ENCODE measurements around the gene GRM3.

The GRM3 gene

DNA sequence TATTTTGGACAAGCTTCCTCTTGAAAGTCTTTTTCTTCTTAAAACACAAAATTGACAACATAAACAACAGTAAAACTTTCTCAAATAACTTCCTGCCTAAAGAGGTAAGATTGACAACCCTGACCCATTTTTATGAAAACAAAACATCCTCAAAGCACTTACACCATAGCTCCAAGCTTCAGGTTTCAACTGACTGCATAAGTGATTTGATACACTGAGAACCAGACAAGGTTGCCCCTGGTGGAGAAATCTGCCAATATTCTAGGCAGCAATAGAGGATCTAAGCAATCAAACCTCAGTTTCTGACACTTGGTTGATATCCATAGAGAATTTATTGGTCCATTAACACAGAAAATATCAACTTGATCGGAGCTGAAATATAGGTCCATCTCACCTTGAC is 267.9 kb downstream of the GRM3 start:
- TF ChIP-seq, protein P1, sequence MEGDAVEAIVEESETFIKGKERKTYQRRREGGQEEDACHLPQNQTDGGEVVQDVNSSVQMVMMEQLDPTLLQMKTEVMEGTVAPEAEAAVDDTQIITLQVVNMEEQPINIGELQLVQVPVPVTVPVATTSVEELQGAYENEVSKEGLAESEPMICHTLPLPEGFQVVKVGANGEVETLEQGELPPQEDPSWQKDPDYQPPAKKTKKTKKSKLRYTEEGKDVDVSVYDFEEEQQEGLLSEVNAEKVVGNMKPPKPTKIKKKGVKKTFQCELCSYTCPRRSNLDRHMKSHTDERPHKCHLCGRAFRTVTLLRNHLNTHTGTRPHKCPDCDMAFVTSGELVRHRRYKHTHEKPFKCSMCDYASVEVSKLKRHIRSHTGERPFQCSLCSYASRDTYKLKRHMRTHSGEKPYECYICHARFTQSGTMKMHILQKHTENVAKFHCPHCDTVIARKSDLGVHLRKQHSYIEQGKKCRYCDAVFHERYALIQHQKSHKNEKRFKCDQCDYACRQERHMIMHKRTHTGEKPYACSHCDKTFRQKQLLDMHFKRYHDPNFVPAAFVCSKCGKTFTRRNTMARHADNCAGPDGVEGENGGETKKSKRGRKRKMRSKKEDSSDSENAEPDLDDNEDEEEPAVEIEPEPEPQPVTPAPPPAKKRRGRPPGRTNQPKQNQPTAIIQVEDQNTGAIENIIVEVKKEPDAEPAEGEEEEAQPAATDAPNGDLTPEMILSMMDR (IDR thresholded peaks at IDR 0.05), result no peak
- Histone ChIP-seq H3K4me3 (ENCODE audit: low read depth, low read length) (no peak overlapping the region), H3K4me2 (ENCODE audit: low read length) (no peak overlapping the region), H3K9me3 (ENCODE audit: control insufficient read depth, low read length) (no peaks in the 10 kb centered on the region), H3K4me1 (no peaks in the 10 kb centered on the region), H3K79me2 (no peaks in the 10 kb centered on the region), H3K36me3 (ENCODE audit: control insufficient read depth, insufficient read depth, low read length) (no peaks in the 10 kb centered on the region), H3K9ac (no peak overlapping the region), H3K27me3 (ENCODE audit: control insufficient read depth, insufficient read depth, low read length) (no peaks in the 10 kb centered on the region), H3K27ac (no peak overlapping the region), H2AFZ (no peak overlapping the region)

DNA sequence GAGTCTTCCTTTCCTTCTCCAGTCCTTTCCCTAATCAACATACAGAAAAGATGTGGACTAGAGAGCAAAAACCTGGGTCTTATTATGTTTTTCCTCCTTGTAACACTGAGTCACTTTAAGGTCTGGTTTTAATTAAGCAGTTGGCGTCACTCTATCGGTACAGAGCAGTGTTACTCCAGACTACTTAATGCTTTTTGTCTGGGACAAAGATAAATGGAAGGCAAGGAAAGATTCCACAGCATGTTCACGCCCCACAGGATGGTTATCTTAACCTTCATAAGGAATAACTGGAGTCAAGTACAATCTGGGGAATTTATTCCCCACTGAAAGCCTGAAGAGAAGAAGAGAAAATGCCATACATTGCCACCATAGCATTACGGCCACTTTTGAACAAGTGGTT is 270.0 kb downstream of the GRM3 start:
- H2AFZ ChIP-seq, result no peak overlapping the region
- TF ChIP-seq, protein P1 (IDR thresholded peaks at IDR 0.05), result no peak
- H3K9me3 ChIP-seq (ENCODE audit: control insufficient read depth, low read length), result no peaks in the 10 kb centered on the region
- H3K27me3 ChIP-seq (ENCODE audit: control insufficient read depth, insufficient read depth, low read length), result no peaks in the 10 kb centered on the region
- H3K4me1 ChIP-seq, result no peaks in the 10 kb centered on the region
- no peaks in the 10 kb centered on the region for H3K79me2 ChIP-seq
- H3K9ac ChIP-seq, result no peak overlapping the region
- no peaks in the 10 kb centered on the region for H3K36me3 ChIP-seq (ENCODE audit: control insufficient read depth, insufficient read depth, low read length)
- no peak overlapping the region for H3K4me2 ChIP-seq (ENCODE audit: low read length)
- H3K27ac ChIP-seq, result no peak overlapping the region
- no peak overlapping the region for H3K4me3 ChIP-seq (ENCODE audit: low read depth, low read length)
